GM19099 (cell line): ENCODE measurements around the gene SRP19.
A peak's percentile ranks its signal among the peaks of the same experiment; 100 is the strongest.

Experiments
- POLR2A ChIP-seq: IDR thresholded peaks from 3 replicates; pipeline ENCODE4 v1.6.1; 2011; ENCODE audit warnings: low read depth; ENCODE audit not compliant: insufficient read length; ENCODE audit errors: extremely low read depth

Gene SRP19

GRCh38 chr5:112860929-112861637 is at the start of gene SRP19:
Gene SRP19 (plus strand): TSS chr5:112861287. CDS start chr5:112861377, 90 bp downstream.
- TF ChIP-seq POLR2A: peak; percentile 79

- TF ChIP-seq POLR2A: no peak
Measured at GRCh38 chr5:112812549-112812948, 48.5 kb upstream of the SRP19 start.

GRCh38 chr5:112820246-112820645 is 40.8 kb upstream of the SRP19 start:
- TF ChIP-seq POLR2A: no peak

GRCh38 chr5:112822456-112822855 is 38.6 kb upstream of the SRP19 start:
- no peak for TF ChIP-seq POLR2A

- no peak for TF ChIP-seq POLR2A
Measured at GRCh38 chr5:112823181-112823580, 37.9 kb upstream of the SRP19 start.

GRCh38 chr5:112823656-112824055 is 37.4 kb upstream of the SRP19 start:
- TF ChIP-seq POLR2A: no peak

- no peak for TF ChIP-seq POLR2A
Measured at GRCh38 chr5:112824197-112824596, 36.9 kb upstream of the SRP19 start.

- no peak for TF ChIP-seq POLR2A
Measured at GRCh38 chr5:112830378-112830777, 30.7 kb upstream of the SRP19 start.

GRCh38 chr5:112833971-112834370 is 27.1 kb upstream of the SRP19 start:
- TF ChIP-seq POLR2A: no peak

GRCh38 chr5:112844489-112844888 is 16.6 kb upstream of the SRP19 start:
- no peak for TF ChIP-seq POLR2A

GRCh38 chr5:112846556-112846955 is 14.5 kb upstream of the SRP19 start:
- no peak for TF ChIP-seq POLR2A

GRCh38 chr5:112847306-112847705 is 13.8 kb upstream of the SRP19 start:
- TF ChIP-seq POLR2A: no peak

GRCh38 chr5:112848116-112848811 is 12.8 kb upstream of the SRP19 start:
- TF ChIP-seq POLR2A: no peak

- TF ChIP-seq POLR2A: no peak
Measured at GRCh38 chr5:112849912-112850311, 11.2 kb upstream of the SRP19 start.

GRCh38 chr5:112854651-112855050 is 6.4 kb upstream of the SRP19 start:
- TF ChIP-seq POLR2A: no peak

- no peak for TF ChIP-seq POLR2A
Measured at GRCh38 chr5:112857866-112858265, 3.2 kb upstream of the SRP19 start.
